MM.1S (cell line): Measurements from ENCODE around the gene CCDC91.

Experiments
- EZH2 ChIP-seq: fragments of 300-600 bp; sonication (generic); optimal IDR thresholded peaks from 2 replicates; pipeline ENCODE3; 2017; ENCODE audit warnings: low read depth, mild to moderate bottlenecking, antibody characterized with exemption, low read length, mixed read lengths
- EZH2phosphoT487 ChIP-seq: fragments of 300-600 bp; sonication (generic); IDR thresholded peaks from 2 replicates; pipeline ENCODE4 v1.6.1; 2018; ENCODE audit warnings: antibody characterized with exemption, low read length
- TF ChIP-seq, protein P1 (sequence below): fragments of 300-600 bp; sonication (generic); IDR thresholded peaks from 2 replicates; pipeline ENCODE4 v1.5.1; 2016; ENCODE audit warnings: antibody characterized with exemption, low read length, mixed read lengths

DNA sequence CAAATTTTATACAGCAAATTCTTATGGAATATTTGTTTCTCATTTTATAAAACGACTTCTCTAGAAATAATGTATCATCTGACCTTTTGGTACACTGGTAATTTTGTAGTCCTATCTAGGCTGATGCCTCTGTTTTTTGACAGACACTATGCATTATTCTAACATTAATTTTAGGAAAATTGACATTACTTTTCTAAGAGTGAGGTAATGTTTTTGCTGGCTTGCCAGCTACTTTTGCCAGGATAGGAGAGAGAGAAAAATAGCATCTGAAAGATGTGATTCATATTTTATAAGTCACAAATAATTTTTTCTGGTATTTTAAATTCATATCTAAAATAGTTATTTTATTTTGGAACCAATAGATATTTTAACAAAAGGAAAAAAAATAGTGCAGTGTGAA lies 153.5 kb downstream of the CCDC91 start:
- TF ChIP-seq, protein P1, sequence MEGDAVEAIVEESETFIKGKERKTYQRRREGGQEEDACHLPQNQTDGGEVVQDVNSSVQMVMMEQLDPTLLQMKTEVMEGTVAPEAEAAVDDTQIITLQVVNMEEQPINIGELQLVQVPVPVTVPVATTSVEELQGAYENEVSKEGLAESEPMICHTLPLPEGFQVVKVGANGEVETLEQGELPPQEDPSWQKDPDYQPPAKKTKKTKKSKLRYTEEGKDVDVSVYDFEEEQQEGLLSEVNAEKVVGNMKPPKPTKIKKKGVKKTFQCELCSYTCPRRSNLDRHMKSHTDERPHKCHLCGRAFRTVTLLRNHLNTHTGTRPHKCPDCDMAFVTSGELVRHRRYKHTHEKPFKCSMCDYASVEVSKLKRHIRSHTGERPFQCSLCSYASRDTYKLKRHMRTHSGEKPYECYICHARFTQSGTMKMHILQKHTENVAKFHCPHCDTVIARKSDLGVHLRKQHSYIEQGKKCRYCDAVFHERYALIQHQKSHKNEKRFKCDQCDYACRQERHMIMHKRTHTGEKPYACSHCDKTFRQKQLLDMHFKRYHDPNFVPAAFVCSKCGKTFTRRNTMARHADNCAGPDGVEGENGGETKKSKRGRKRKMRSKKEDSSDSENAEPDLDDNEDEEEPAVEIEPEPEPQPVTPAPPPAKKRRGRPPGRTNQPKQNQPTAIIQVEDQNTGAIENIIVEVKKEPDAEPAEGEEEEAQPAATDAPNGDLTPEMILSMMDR: no peak
- no peak for TF ChIP-seq EZH2phosphoT487
- TF ChIP-seq EZH2: no peak
